Activated CD4-positive, CD25-positive, alpha-beta regulatory T cell treated with anti-CD3 and anti-CD28 coated beads, Interleukin-2, amount 50 U/mL, for 24 hours (primary cell): ENCODE results near the gene KLHDC10.
"Not testable (repeated sequence)": the region's sequence is repeated elsewhere in the genome, so short reads cannot be mapped to it uniquely, and the experiment has no call there.

Experiments used
- ATAC-seq, 2 donors: fragments of 150-1000 bp; cut with Tn5 transposase; one replicate each; pipeline ENCODE4 v1.10.0; 2021; ENCODE audit warnings: mild to moderate bottlenecking in 1 of 2, moderate library complexity in 1 of 2

Gene KLHDC10

DNA sequence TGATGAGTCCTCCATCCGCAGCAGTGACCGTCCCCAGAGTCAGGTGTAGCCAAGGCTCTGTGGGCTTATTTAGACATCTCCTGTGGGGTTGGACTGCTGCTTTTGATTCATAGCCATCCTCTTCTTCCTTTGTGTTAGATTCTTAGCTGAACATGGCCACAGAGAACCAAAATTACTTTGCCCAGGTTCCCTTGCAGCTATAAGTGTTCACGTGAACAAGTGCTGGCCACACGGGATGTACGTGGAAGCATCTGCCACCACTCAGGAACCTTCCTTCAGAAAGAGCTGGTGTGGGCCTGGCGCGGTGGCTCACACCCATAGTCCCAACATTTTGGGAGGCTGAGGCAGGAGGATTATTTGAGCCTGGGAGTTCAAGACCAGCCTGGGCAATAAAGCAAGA lies 85.8 kb downstream of the KLHDC10 start:
- no peak for ATAC-seq

DNA sequence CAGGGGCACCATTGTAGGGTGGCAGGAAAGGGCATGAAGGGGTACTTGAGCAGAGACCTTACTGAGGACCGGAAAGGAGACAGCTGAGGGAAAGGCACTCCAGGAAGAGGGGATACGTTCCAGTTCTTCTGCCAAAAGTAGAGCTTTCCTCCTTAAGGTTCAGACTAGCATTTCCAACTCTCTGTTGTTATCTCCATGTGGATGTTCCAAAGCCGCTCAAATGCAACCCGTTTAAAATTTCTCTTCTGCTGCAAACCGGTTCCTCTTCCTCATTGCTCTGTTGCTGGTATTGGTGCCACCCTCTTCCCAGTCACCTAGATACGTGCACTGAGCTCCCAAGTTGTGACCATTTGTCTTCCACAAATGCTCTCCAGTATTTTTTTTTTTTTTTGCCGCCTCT lies 87.4 kb downstream of the KLHDC10 start:
- no peak for ATAC-seq

DNA sequence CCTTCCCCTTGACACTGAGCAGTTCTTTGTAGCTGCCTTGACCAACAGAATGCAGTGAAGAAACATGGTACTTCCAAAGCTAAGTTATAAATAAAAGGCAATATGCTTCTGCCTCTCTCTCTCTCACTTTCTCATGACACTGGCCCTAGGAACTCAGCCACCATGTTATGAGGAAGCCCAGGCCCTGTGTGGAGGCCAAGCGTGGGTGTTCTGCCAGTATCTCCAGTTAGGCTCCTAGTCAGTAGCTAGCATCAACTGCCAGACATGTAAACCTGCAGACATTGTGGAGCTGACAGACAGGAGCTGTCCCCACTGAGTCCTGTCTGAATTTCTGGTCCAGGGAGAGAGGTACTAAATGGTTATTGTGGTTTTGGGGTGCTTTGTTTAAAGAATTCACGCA lies 89.7 kb downstream of the KLHDC10 start:
- ATAC-seq, result no peak

DNA sequence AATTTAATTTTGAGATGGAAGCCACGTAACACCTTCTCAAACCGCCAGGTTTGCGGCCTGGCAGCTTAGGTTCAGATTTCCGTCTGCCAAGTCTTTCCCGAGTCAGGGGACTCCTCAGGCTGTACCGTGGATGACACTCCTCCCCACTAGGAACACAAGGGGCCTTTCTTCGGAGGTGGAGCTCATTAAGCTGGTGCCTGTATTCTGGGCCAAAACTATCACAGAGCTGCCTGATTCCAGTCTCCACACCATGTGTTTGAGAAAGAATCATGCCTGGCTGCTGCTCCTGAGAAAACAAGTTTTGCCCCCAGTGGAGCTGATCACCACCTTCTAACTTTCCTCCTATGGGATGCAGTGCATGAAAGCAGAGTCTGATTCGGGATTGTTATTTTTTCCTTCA lies 90.1 kb downstream of the KLHDC10 start:
- no peak for ATAC-seq

DNA sequence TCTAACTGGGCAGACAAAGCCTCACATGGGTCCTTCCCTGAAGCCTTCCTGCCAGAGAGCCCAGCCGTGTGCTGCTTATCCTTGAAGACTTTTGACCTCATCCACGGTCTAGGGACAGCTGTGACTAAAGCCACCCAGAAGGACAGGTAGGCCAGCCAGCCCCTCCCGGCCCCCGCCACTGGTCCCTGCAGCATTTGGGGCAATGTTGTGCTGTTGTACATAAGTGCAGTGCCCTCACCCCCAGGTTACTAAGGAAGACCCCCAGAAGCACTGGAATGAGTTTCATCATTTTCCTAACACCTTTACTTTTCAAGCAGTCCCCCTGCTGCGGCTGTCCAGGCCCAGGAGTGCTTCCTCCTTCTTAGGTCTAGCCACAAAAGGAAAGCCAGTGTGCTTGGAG lies 91.9 kb downstream of the KLHDC10 start:
- ATAC-seq, result no peak

DNA sequence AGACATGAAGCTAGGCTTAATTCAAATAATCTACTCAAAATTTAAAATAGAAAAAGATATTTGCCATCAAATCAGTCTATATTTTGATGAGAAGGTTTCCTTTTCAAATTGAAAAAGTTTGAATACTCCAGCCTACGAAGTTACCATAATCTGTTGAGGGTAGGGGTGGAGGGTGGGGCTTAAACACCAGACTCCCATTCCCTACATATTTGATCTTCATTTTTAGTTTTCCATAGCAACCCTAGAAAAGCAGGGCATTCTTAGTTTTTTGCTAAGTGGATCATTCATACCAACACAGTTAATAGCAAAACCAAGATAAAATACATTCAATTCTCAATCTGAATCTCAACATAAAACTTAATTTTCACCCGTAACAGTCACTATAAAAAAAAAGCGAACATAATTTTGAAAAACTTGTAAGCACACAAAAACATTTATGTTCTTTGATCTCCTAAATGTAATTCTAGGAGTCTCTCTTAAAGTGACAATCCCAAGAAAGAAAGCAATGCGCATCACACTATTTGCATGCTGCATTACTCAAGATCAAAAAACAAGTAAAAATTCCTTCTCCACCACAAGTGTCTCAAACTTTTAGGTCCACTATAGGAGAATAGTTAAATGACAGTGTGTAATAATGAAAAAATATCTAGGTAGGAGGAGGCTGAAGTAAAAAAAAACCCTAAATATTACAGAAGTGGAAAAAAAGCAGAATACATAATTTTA lies 104.1 kb downstream of the KLHDC10 start:
- no peak for ATAC-seq

DNA sequence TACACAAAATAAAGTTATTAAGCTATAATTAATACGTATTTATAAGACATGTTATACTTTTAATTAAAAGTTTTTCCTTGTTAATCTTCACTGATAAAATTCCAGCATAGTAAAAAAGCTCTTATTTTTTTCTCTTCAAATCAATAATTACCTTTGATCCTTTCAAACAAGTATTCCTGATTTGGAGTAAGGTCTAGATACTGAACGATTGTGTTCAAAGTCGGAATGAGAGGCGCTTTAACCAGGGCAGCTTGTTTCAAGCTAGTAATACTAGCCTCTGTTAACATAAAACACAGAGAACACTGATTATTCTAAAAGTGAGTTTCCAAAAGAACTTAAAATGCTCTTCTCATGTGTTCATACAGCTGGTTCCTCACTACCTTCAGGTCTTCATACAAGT lies 107.9 kb downstream of the KLHDC10 start:
- ATAC-seq, result no peak

DNA sequence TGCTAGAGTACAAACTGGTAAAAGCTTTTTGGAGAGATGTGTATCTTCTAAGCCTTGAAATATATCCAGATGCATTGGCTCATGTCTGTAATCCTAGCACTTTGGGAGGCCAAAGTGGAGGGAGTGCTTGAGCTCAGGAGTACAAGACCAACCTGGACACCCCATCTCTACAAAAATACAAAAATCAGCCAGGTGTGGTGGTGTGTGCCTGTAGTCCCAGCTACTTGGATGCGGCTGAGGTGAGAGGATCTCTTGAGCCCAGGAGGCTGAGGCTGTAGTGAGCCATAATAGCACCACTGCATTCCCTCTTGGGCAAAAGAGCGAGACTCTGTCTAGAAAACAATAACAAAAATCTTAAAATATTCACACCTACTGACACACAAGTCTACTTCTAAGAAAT lies 109.3 kb downstream of the KLHDC10 start:
- ATAC-seq, result no peak

DNA sequence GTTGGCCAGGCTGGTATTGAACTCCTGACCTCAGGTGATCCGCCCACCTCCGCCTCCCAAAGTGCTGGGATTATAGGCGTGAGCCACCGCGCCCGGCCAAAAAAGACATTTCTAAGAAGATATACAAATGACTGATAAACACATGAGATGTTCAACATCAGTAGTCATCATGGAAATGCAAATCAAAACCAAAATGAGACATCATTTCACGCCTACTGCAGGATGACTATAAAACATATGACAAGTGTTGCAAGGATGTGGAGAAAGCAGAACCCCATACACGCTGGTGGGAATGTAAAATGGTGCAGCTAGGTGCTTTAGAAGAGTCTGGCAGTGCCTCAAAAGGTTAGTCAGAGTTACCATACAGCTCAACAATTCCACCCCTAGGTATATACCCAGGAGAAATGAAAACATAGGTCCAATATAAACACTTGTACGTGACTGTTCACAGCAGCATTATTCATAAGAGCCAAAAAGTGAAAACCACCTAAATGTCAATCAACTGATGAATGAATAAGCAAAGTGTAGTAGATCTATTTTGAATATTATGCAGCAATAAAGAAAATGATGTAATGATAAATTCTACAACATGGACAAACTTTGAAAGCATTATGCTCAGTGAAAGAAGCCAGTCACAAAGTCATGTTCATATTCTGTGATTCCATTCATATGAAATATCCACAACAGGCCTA lies 110.4 kb downstream of the KLHDC10 start:
- peak; percentile 97 to 98 for ATAC-seq

DNA sequence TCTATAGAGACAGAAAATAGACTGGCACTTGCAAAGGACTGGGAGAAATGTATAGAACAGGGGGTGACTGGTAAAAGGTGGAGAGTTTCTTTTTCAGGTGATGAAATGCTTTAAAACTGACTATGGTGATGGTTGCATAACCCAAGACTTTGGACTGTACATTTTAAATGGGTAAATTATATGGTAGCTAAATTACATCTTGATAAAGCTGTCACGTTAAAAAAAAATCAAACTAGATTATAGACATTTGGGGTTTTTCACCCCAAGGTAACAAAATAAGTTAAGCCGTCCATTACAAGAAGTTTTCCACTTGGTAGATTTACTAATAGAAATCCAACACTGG lies 110.9 kb downstream of the KLHDC10 start:
- ATAC-seq, result no peak

DNA sequence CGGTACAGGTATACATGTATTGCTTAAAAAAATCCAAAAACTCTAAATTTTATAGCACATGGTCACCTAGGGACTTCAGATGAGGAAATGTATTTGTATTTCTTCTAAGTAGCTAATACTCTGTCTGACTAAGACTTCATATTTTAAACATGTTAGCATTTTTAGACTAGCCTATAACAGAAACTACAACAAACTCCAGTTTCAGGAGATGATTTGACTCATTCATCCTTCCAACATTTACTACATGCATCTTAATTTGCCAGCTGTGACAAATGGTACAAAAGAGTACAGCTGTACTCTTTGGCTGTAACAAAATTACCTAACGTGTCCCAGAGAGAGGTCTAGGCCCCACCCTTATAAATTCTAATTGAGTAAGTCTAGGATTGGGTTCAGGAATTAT lies 112.7 kb downstream of the KLHDC10 start:
- ATAC-seq, result no peak

DNA sequence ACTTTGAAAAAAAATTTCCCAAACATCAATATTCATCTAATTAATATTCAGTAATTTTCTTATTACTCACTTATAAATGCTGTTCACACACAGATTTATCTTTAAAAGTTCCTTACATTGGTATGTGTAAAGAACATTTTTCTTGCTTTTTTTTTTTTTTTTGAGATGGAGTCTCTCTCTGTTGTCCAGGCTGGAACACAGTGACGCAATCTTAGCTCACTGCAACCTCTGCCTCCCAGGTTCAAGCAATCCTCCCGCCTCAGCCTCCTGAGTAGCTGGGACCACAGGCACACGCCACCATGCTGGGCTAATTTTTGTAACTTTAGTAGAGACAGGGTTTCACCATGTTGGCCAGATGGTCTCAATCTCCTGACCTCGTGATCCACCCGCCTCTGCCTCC lies 114.0 kb downstream of the KLHDC10 start:
- not testable (repeated sequence) for ATAC-seq
